Left ventricle myocardium inferior (tissue), 1 donor: ENCODE data around the gene CLVS2. TPM values are rescaled to one million over a fixed set of nuclear protein-coding genes. Genes with fewer than 3 reads are reported as not detected.

Experiments
- DNase-seq: peaks from one replicate; pipeline ENCODE4 v3.0.0-alpha.2; 2020
- H3K27ac ChIP-seq: fragments of 200-600 bp; replicated peaks from 2 replicates; pipeline ENCODE4 v1.8.0; 2021
- H3K27me3 ChIP-seq: fragments of 200-600 bp; 2 replicates; pipeline ENCODE4 v1.8.0; 2021; ENCODE audit warnings: low read depth
- H3K36me3 ChIP-seq: fragments of 200-600 bp; 2 replicates; pipeline ENCODE4 v1.8.0; 2021
- H3K4me1 ChIP-seq: fragments of 200-600 bp; 2 replicates; pipeline ENCODE4 v1.8.0; 2021
- H3K4me3 ChIP-seq: fragments of 200-600 bp; 2 replicates; pipeline ENCODE4 v1.8.0; 2021; ENCODE audit warnings: mild to moderate bottlenecking, moderate library complexity
- H3K9me3 ChIP-seq: fragments of 200-600 bp; replicated peaks from 2 replicates; pipeline ENCODE4 v1.8.0; 2021
- CTCF ChIP-seq: fragments of 200-600 bp; IDR thresholded peaks from 2 replicates; pipeline ENCODE4 v1.8.0; 2021; ENCODE audit warnings: antibody characterized with exemption, mild to moderate bottlenecking, borderline replicate concordance
- intact Hi-C: fragments of 100-400 bp; cut with micrococcal nuclease; formaldehyde crosslinking; loops from one replicate; pipeline ENCODE4 v1.11.0; 2022
- total RNA-seq: library from RNA; stranded (reverse); fragmentation: NEBNext Ultra II Directional; extraction: Animal tissue kit (Norgen Biotek cat#: 25700); gene quantifications from one replicate; pipeline ENCODE4 v1.2.1, GENCODE V29; 2021
- donor health status: DM: no; HTN: yes; CAD: no; lungs with severe emphysema.

CLVS2 gene
- total RNA-seq, 1 donor from 2014 or later, result 0.05 TPM

GRCh38 chr6:123118811-123119210 is 122.8 kb downstream of the CLVS2 start:
- no peak overlapping the region for H3K27ac ChIP-seq
- H3K4me3 ChIP-seq, result no peak overlapping the region
- no peaks in the 10 kb centered on the region for H3K9me3 ChIP-seq
- no peaks in the 10 kb centered on the region for H3K27me3 ChIP-seq
- TF ChIP-seq CTCF, result no peak
- no peaks in the 10 kb centered on the region for H3K36me3 ChIP-seq
- DNase-seq, result no peak
- intact Hi-C loops, result no loop called here
- no peaks in the 10 kb centered on the region for H3K4me1 ChIP-seq

Other genes with a start within 250 kb of the CLVS2 start
- not detected for gene FABP7, start 216.5 kb upstream of the CLVS2 start, total RNA-seq
- 3.8 TPM for gene SMPDL3A, start 207.0 kb upstream of the CLVS2 start, total RNA-seq